ENCODE data around the gene SLC5A6.

Gene SLC5A6

GRCh38 chr2:27237341-27237945 is 25.4 kb upstream of the SLC5A6 start:
- TF ChIP-seq CTCF (IDR thresholded peaks at IDR 0.05; ENCODE audit: borderline replicate concordance, insufficient read depth, low read depth, low read length): no peak
- no peak overlapping the region for H3K4me3 ChIP-seq (ENCODE audit: low read depth, low read length)

GRCh38 chr2:27236626-27237025 is 24.6 kb upstream of the SLC5A6 start:
- no peak overlapping the region for H3K4me3 ChIP-seq (ENCODE audit: low read depth, low read length)
- no peak for TF ChIP-seq CTCF (IDR thresholded peaks at IDR 0.05; ENCODE audit: borderline replicate concordance, insufficient read depth, low read depth, low read length)

GRCh38 chr2:27236136-27236535 is 24.1 kb upstream of the SLC5A6 start:
- no peak for TF ChIP-seq CTCF (IDR thresholded peaks at IDR 0.05; ENCODE audit: borderline replicate concordance, insufficient read depth, low read depth, low read length)
- no peak overlapping the region for H3K4me3 ChIP-seq (ENCODE audit: low read depth, low read length)

- no peak for TF ChIP-seq CTCF (IDR thresholded peaks at IDR 0.05; ENCODE audit: borderline replicate concordance, insufficient read depth, low read depth, low read length)
- no peak overlapping the region for H3K4me3 ChIP-seq (ENCODE audit: low read depth, low read length)
These were observed 21.3 kb upstream of the SLC5A6 start for GRCh38 chr2:27233341-27233740.

GRCh38 chr2:27231921-27232320 is 19.9 kb upstream of the SLC5A6 start:
- no peak for TF ChIP-seq CTCF (IDR thresholded peaks at IDR 0.05; ENCODE audit: borderline replicate concordance, insufficient read depth, low read depth, low read length)
- H3K4me3 ChIP-seq (ENCODE audit: low read depth, low read length): no peak overlapping the region

- no peak overlapping the region for H3K4me3 ChIP-seq (ENCODE audit: low read depth, low read length)
- no peak for TF ChIP-seq CTCF (IDR thresholded peaks at IDR 0.05; ENCODE audit: borderline replicate concordance, insufficient read depth, low read depth, low read length)
These were observed 15.4 kb upstream of the SLC5A6 start for GRCh38 chr2:27227501-27227900.

- no peak overlapping the region for H3K4me3 ChIP-seq (ENCODE audit: low read depth, low read length)
- no peak for TF ChIP-seq CTCF (IDR thresholded peaks at IDR 0.05; ENCODE audit: borderline replicate concordance, insufficient read depth, low read depth, low read length)
These were observed 13.5 kb upstream of the SLC5A6 start for GRCh38 chr2:27225526-27225925.

Data from GM12875 (cell line).